Stimulated activated memory B cell treated with anti-CD40 and anti-IgM and Interleukin-4, amounts not matched to agents 10 μg/mL and 1 μg/mL and 100 μg/mL, for 72 hours (primary cell): Measurements from ENCODE around the gene CDKAL1.
"Not testable (repeated sequence)": the region's sequence is repeated elsewhere in the genome, so short reads cannot be mapped to it uniquely, and the experiment has no call there.

Experiments used
- ATAC-seq: fragments of 150-1000 bp; cut with Tn5 transposase; 2 replicates; pipeline ENCODE4 v1.10.0; 2021
- H3K27ac Mint-ChIP-seq: one replicate; pipeline ENCODE4 v1.8.0; 2022; ENCODE audit warnings: mild to moderate bottlenecking, mixed read lengths
- H3K27me3 Mint-ChIP-seq: one replicate; pipeline ENCODE4 v1.8.0; 2022; ENCODE audit warnings: mixed read lengths
- H3K36me3 Mint-ChIP-seq: one replicate; pipeline ENCODE4 v1.8.0; 2022; ENCODE audit warnings: mixed read lengths
- H3K4me1 Mint-ChIP-seq: one replicate; pipeline ENCODE4 v1.8.0; 2022; ENCODE audit warnings: mixed read lengths
- H3K4me3 Mint-ChIP-seq: one replicate; pipeline ENCODE4 v1.8.0; 2022; ENCODE audit warnings: mild to moderate bottlenecking, moderate library complexity, mixed read lengths
- H3K9me3 Mint-ChIP-seq: one replicate; pipeline ENCODE4 v1.8.0; 2022; ENCODE audit warnings: mixed read lengths

The CDKAL1 gene

GRCh38 chr6:20725235-20725634 lies 191.0 kb downstream of the CDKAL1 start:
- H3K4me3 Mint-ChIP-seq, ATAC-seq, H3K9me3 Mint-ChIP-seq, H3K27me3 Mint-ChIP-seq, H3K27ac Mint-ChIP-seq: not testable (repeated sequence)
- H3K4me1 Mint-ChIP-seq = peaks cover 17% of the 10 kb centered on the region
- H3K36me3 Mint-ChIP-seq = peaks cover 35% of the 10 kb centered on the region

- no peak for ATAC-seq
- Mint-ChIP-seq H3K4me3 (no peak overlapping the region), H3K9me3 (no peaks in the 10 kb centered on the region), H3K27ac (no peak overlapping the region), H3K36me3 (peaks cover 34% of the 10 kb centered on the region), H3K4me1 (peaks cover 10% of the 10 kb centered on the region), H3K27me3 (no peaks in the 10 kb centered on the region)
Observed at GRCh38 chr6:20729086-20729485, 194.8 kb downstream of the CDKAL1 start.

GRCh38 chr6:20732362-20732761 lies 198.1 kb downstream of the CDKAL1 start:
- Mint-ChIP-seq H3K36me3 (peaks cover 35% of the 10 kb centered on the region), H3K4me1 (peaks cover 10% of the 10 kb centered on the region)
- ATAC-seq, H3K9me3 Mint-ChIP-seq, H3K27ac Mint-ChIP-seq, H3K27me3 Mint-ChIP-seq, H3K4me3 Mint-ChIP-seq: not testable (repeated sequence)

- H3K4me3 Mint-ChIP-seq = no peak overlapping the region
- peaks cover 10% of the 10 kb centered on the region for H3K4me1 Mint-ChIP-seq
- no peaks in the 10 kb centered on the region for H3K9me3 Mint-ChIP-seq
- peaks cover 33% of the 10 kb centered on the region for H3K36me3 Mint-ChIP-seq
- no peak overlapping the region for H3K27ac Mint-ChIP-seq
- ATAC-seq = no peak
- H3K27me3 Mint-ChIP-seq = no peaks in the 10 kb centered on the region
Observed at GRCh38 chr6:20732896-20733295, 198.6 kb downstream of the CDKAL1 start.

- peaks cover 4% of the 10 kb centered on the region for H3K4me1 Mint-ChIP-seq
- H3K36me3 Mint-ChIP-seq = peaks cover 39% of the 10 kb centered on the region
- no peak overlapping the region for H3K27ac Mint-ChIP-seq
- no peak overlapping the region for H3K4me3 Mint-ChIP-seq
- peaks cover 6% of the 10 kb centered on the region for H3K9me3 Mint-ChIP-seq
- H3K27me3 Mint-ChIP-seq = no peaks in the 10 kb centered on the region
- no peak for ATAC-seq
Observed at GRCh38 chr6:20737912-20738311, 203.7 kb downstream of the CDKAL1 start.

DNA sequence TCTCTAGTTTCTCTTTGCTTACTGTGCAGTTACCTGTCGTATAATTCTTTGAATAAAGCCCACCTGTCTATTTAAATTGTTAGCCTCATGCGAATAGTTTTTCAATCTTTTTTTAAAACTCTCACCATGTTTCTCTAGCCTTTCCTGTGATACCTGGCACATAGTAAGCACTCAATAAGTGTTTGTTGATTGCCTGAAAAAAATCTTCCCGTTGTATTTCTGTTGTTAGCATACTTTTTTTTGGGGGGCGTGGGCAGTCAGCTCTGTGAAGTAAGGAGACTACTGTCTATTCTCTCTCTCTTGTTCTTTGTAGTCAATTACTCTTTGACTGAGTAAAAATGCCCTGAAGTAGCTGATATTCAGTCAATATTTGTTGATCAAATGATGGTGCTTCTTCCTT lies 205.8 kb downstream of the CDKAL1 start:
- ATAC-seq = no peak
- peaks cover 6% of the 10 kb centered on the region for H3K9me3 Mint-ChIP-seq
- no peaks in the 10 kb centered on the region for H3K27me3 Mint-ChIP-seq
- H3K27ac Mint-ChIP-seq = no peak overlapping the region
- H3K4me1 Mint-ChIP-seq = peaks cover under 1% of the 10 kb centered on the region
- peaks cover 48% of the 10 kb centered on the region for H3K36me3 Mint-ChIP-seq
- H3K4me3 Mint-ChIP-seq = no peak overlapping the region

GRCh38 chr6:20740727-20741126 lies 206.5 kb downstream of the CDKAL1 start:
- Mint-ChIP-seq H3K27ac (no peak overlapping the region), H3K4me3 (no peak overlapping the region), H3K27me3 (no peaks in the 10 kb centered on the region), H3K36me3 (peaks cover 48% of the 10 kb centered on the region), H3K4me1 (peaks cover 6% of the 10 kb centered on the region), H3K9me3 (peaks cover 6% of the 10 kb centered on the region)
- ATAC-seq = no peak

DNA sequence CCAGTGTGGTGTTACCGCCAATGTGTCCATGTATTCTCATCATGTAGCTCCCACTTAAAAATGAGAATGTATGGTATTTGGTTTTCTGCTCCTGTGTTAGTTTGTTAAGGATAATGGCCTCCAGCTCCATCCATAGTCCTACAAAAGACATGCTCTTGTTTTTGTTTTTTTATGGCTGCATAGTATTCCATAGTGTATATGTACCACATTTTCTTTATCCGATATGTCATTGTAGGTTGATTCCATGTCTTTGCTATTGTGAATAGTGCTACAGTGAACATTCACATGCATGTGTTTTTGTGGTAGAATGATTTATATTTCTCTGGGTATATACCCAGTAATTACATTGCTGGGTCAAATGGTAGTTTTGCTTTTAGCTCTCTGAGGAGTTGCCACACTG lies 207.2 kb downstream of the CDKAL1 start:
- Mint-ChIP-seq H3K4me1 (peaks cover 6% of the 10 kb centered on the region), H3K27ac (no peak overlapping the region), H3K9me3 (peaks cover 6% of the 10 kb centered on the region), H3K27me3 (no peaks in the 10 kb centered on the region), H3K36me3 (peaks cover 48% of the 10 kb centered on the region), H3K4me3 (no peak overlapping the region)
- ATAC-seq = no peak

DNA sequence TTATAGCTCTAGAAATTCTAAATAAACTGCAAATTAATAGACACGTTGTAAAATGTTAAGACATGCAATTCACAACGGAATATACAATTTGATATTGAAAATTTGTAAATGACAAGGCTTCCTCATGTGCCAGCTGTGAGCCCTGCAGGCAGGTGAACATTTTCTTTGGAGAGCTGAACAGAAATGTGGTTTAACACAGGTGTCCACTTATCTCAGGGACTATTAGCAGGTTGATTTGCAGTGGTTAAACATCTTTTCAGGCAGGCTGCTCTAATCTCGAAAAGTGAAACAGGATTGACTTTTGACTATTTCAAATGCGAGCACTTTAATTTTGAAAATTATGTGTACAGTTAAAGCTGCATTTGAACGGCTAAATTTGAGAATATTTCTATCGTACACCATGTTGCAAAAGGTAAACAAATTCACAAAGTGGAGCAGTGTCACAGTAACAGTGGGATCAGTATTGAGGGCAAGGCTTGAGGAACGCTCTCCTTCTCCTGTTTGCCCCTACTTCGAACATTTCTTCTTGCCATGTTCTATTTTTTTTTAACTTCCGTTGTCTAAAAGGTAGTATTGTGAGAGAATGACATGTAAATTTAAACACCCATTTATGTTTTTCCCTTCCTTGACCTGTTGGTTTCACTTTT lies 210.8 kb downstream of the CDKAL1 start:
- no peak for ATAC-seq
- Mint-ChIP-seq H3K4me3 (no peak overlapping the region), H3K36me3 (peaks cover 58% of the 10 kb centered on the region), H3K27me3 (no peaks in the 10 kb centered on the region), H3K27ac (no peak overlapping the region), H3K9me3 (peaks cover 8% of the 10 kb centered on the region), H3K4me1 (peaks cover 6% of the 10 kb centered on the region)

GRCh38 chr6:20746024-20746423 lies 211.8 kb downstream of the CDKAL1 start:
- ATAC-seq = no peak
- Mint-ChIP-seq H3K27me3 (no peaks in the 10 kb centered on the region), H3K27ac (no peak overlapping the region), H3K4me3 (no peak overlapping the region), H3K9me3 (peaks cover 8% of the 10 kb centered on the region), H3K36me3 (peaks cover 48% of the 10 kb centered on the region), H3K4me1 (peaks cover 6% of the 10 kb centered on the region)

DNA sequence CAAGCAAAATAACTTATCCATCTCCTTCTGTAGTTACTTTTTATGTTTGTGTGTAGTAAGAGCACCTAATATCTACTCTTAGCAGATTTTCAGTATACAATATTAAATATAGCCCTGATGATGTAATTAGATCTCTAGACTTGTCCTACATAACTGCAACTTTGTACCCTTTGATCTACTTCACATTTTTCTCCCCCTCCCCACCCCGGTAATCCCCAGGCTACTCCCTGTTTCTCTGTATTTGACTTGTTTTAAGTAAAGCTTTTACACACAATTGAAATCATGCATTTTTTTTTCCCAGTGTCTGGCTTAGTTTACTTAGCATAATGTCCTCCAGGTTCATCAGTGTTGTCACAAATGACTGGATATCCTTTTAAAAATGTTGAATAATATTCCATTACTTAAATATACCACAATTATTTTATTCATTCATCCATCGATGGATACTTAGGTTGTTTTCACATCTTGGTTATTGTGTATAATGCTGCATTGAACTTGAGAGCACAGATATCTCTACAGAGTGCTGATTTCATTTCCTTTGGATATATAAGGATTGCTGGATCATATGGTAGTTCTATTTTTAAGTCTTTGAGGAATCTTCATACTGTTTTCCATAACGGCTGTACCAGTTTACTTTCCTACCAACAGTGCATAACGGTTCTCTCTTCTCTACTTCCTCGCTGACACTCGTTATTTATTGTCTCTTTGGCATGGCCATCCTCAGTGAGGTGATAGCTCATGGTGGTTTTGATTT lies 212.7 kb downstream of the CDKAL1 start:
- no peak overlapping the region for H3K27ac Mint-ChIP-seq
- H3K27me3 Mint-ChIP-seq = no peaks in the 10 kb centered on the region
- H3K36me3 Mint-ChIP-seq = peaks cover 43% of the 10 kb centered on the region
- no peak overlapping the region for H3K4me3 Mint-ChIP-seq
- ATAC-seq = no peak
- H3K9me3 Mint-ChIP-seq = peaks cover 2% of the 10 kb centered on the region
- H3K4me1 Mint-ChIP-seq = peaks cover 6% of the 10 kb centered on the region

GRCh38 chr6:20747991-20748390 lies 213.7 kb downstream of the CDKAL1 start:
- Mint-ChIP-seq H3K4me1 (peaks cover 6% of the 10 kb centered on the region), H3K27me3 (no peaks in the 10 kb centered on the region), H3K27ac (no peak overlapping the region), H3K9me3 (peaks cover 2% of the 10 kb centered on the region), H3K4me3 (no peak overlapping the region), H3K36me3 (peaks cover 49% of the 10 kb centered on the region)
- no peak for ATAC-seq

DNA sequence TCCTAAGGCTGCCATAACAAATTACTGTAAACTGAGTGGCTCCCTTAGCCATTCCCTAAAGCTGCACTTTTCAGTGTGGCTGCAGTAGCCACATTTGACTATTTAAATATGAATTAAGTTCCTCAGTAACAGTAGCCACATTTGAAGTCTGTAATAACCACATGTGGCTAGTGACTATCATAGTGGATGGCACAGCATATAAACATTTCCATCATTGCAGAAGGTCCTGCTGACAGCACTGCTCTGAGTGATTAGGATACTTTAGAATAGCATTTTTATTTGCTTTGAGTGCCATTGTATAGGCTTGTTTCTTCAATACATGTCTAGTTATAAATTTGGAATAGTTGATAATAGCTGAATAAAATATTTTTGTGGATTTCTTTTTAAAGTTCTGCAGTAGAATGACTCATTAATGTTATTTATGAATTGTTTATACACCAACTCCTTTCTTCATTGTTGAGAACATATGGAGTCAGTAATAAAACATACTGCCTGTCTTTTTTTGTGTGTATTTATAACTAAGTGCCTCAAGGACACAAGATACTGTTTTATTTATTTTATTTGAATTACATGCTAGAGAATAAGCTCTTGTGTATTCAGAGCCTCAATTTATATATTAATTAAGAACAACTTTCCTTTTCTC lies 217.2 kb downstream of the CDKAL1 start:
- Mint-ChIP-seq H3K9me3 (peaks cover 5% of the 10 kb centered on the region), H3K4me1 (peaks cover 5% of the 10 kb centered on the region), H3K27ac (no peak overlapping the region), H3K27me3 (no peaks in the 10 kb centered on the region), H3K36me3 (peaks cover 62% of the 10 kb centered on the region), H3K4me3 (no peak overlapping the region)
- no peak for ATAC-seq

DNA sequence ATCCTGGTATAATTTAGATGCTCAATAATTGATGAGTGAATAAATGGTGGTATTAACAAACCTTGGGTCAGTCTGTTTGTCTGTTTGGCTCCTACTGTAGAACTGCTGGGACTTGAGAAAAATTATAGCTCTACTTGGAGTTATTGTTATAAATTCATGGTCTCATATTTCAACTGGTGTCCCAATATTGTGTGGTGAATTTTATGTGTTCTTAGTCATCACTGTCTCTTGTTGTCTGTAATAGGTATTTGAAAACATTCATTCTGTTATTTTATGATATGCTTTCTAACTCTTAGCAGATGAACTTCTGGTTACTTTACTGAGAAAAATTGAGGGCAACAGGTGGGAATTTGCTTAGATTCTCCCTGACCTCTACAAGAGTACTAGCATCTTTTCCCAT lies 221.4 kb downstream of the CDKAL1 start:
- no peaks in the 10 kb centered on the region for H3K27me3 Mint-ChIP-seq
- H3K4me3 Mint-ChIP-seq = no peak overlapping the region
- peaks cover 5% of the 10 kb centered on the region for H3K9me3 Mint-ChIP-seq
- ATAC-seq = no peak
- peaks cover 11% of the 10 kb centered on the region for H3K4me1 Mint-ChIP-seq
- H3K27ac Mint-ChIP-seq = no peak overlapping the region
- peaks cover 54% of the 10 kb centered on the region for H3K36me3 Mint-ChIP-seq

GRCh38 chr6:20756584-20757147 lies 222.4 kb downstream of the CDKAL1 start:
- not testable (repeated sequence) for ATAC-seq, H3K4me3 Mint-ChIP-seq, H3K27ac Mint-ChIP-seq, H3K9me3 Mint-ChIP-seq, H3K27me3 Mint-ChIP-seq
- Mint-ChIP-seq H3K4me1 (peaks cover 11% of the 10 kb centered on the region), H3K36me3 (peaks cover 52% of the 10 kb centered on the region)
